Fibroblast of the aortic adventitia (primary cell): Measurements from ENCODE around the gene PRKN. TPM values are rescaled to one million over a fixed set of nuclear protein-coding genes. Genes with fewer than 3 reads are reported as not detected.

Experiments used
- DNase-seq: peaks from one replicate; pipeline ENCODE4 v3.0.0-alpha.2; 2010; ENCODE audit warnings: low read depth
- H3K4me3 ChIP-seq: 2 replicates; pipeline ENCODE4 v1.5.1; 2011; ENCODE audit warnings: low read depth, mild to moderate bottlenecking, control low read depth, low read length, moderate library complexity
- total RNA-seq: library from RNA; depleted of rRNA; stranded (reverse); fragments of >200 nt; gene quantifications from 2 replicates; pipeline ENCODE4 v1.2.3, GENCODE V29; 2012; ENCODE audit warnings: low replicate concordance
- TF ChIP-seq, protein P1 (sequence below): IDR thresholded peaks from 2 replicates; pipeline ENCODE4 v1.5.1; 2011; ENCODE audit warnings: mild to moderate bottlenecking, low read length, control low read depth, inconsistent platforms; ENCODE audit not compliant: insufficient read depth

The PRKN gene
- total RNA-seq, 1 donor = 2.0 TPM

DNA sequence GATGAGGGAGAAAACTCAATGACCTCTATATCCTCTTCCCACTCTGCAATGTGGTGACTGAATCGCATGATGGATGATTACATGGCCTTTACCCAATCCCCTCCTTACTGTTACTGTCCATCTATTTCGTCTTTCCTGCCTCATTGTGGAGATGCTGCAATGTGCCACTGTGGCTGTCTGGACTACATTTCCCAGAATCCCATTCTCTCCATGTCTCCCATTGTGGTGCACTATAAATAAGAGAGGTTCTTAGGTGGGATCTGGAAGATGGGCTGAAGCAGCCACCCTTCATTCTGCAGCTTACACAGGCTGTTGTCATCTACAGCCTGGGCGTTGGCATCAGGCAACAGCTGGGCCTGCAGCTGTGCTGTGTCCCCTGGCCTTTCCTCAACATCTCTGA lies 233.6 kb downstream of the PRKN start:
- TF ChIP-seq, protein P1, sequence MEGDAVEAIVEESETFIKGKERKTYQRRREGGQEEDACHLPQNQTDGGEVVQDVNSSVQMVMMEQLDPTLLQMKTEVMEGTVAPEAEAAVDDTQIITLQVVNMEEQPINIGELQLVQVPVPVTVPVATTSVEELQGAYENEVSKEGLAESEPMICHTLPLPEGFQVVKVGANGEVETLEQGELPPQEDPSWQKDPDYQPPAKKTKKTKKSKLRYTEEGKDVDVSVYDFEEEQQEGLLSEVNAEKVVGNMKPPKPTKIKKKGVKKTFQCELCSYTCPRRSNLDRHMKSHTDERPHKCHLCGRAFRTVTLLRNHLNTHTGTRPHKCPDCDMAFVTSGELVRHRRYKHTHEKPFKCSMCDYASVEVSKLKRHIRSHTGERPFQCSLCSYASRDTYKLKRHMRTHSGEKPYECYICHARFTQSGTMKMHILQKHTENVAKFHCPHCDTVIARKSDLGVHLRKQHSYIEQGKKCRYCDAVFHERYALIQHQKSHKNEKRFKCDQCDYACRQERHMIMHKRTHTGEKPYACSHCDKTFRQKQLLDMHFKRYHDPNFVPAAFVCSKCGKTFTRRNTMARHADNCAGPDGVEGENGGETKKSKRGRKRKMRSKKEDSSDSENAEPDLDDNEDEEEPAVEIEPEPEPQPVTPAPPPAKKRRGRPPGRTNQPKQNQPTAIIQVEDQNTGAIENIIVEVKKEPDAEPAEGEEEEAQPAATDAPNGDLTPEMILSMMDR = no peak
- no peak for DNase-seq
- H3K4me3 ChIP-seq = no peak overlapping the region

DNA sequence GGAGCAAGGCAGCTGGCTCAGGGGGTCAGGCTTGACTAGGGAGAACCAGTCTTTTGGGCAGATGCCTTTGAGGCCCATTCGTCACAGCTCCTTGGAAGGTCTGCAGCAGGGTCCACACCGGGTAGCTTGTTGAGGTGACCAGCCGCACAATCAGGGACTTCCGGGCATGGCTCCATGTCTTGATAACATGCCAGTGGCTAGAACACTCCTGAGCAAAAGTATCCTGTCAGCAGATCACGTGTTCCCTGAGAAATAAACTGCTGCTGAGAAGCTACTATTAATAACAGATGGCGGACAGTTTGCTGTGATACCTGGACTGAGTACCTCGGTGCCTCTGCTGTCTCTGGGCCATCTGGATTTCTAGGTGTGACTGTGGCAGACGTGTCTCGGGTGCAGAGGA lies 235.9 kb downstream of the PRKN start:
- no peak overlapping the region for H3K4me3 ChIP-seq
- no peak for DNase-seq
- TF ChIP-seq, protein P1 = no peak

DNA sequence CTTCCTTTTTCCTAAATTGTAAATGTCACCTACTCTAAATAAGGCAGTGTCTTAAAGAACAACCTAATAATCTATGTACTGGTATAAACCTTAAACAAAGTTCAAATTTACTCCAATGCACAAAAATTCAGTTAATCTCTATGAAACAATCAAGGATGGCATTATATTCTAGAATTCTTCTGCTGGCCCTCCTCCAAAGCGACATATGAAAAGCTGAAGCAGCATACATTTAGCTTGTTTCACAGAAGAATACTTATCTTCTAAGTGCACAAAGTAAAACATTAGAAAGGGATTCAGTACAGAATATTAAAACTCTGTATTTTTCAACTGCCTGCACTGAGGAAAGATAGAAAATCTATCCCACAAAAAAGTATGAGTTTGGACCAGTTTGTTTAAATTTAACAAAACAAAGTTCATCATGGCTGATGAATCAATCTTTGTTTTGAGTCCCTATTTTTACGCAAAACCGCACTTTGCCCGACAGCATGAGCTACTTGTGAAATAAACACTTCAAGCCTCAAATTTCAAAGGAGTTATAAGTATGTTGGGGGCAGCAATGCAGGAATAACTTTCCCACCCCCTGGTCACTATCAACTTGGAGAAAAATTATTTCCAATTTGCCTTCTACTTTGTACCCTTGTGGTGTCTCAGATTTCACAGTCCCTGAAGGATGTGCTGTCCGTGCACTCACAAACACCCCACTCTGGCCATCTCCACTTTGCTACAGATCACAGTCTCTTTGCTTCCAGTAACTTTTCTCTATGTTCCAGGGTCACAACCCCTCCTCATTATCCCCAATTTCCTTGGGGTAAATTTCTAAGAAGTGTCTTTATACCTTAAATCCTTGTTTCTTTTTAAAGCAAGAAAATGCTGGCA lies 238.2 kb downstream of the PRKN start:
- no peak for DNase-seq
- no peak overlapping the region for H3K4me3 ChIP-seq
- TF ChIP-seq, protein P1 = no peak

DNA sequence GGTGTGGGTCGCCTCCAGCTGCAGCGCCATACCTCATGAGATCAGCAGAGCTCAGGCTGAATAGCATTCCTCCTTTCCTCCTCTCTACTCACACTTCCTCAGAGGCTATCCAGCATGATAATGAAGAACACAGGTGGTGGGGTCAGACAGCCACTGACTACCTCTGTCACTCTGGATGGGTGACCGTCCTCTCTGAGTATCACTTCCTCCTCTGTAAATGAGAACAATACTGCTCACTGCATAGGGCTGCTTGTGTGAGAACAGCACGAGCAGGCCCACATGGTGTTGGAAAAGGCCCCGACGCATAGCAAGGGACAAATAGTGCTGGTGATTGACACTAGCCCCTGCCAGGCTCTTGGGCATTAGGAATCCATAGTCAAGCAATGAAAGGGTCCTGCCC lies 239.1 kb downstream of the PRKN start:
- DNase-seq = no peak
- TF ChIP-seq, protein P1 = no peak
- H3K4me3 ChIP-seq = no peak overlapping the region

DNA sequence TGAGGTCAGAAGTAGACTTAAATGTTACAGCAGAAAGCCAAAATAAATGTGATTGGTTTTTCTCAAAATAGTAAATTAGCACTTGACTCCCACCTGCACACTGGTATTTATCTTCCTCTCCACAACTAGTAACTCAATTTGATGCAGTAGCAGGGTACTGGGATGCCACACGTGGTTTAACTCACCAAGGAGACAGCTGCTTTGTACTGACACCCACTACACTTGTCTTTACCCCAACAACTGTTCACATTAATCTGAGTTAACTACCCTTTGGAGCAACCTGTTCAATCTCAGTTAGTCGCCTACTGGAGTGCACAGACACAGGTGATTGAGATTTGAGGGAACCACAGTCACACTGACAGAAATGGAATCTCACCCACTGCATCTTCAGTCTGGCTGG lies 242.1 kb downstream of the PRKN start:
- no peak for DNase-seq
- TF ChIP-seq, protein P1 = no peak
- H3K4me3 ChIP-seq = no peak overlapping the region

DNA sequence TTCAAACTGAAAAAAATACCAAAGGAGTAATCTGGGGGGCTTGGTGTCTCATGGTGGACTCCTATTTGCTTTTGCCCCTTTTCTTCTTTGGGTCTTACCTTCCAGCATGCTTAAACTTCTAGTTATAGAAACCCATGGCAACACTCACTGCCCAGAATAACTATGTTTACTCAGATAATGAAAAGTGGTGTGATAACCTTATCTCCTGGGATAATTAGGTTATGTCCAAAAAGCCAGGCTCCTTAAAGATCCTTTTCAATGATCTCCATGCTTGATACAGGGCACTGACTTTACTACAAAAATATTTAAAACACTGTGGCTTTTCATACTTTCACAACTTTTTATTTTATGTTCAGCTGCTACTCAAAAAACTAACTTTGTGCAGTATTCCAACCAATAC lies 245.6 kb downstream of the PRKN start:
- TF ChIP-seq, protein P1 = no peak
- no peak for DNase-seq
- no peak overlapping the region for H3K4me3 ChIP-seq
